ENCODE measurements around the gene SRGAP2.
"Not testable (repeated sequence)": the region's sequence is repeated elsewhere in the genome, so short reads cannot be mapped to it uniquely, and the experiment has no call there.

SRGAP2 gene

DNA sequence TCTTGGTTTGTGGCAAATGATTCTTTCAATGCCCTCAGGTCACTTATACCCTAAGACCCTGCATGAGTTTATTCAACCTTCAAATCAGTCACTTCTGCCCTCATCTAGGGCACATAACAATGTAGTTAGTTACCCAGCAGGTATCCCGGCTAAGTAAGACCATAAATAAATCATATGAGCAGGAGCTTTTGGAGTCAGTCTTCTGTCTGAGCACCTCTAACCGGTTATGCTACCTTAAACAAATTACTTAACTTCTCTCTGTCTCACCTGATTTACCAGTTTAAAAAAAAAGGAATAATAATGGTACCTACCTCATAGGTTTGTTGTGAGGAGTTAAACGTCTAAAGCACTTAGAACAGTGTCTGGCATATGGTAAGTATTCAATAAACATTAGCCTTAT, 17.6 kb upstream of the SRGAP2 start:
- H3K36me3 Mint-ChIP-seq (ENCODE audit: insufficient read depth); DNase-seq (ENCODE audit: low spot score in 2 of 2); H3K9me3 Mint-ChIP-seq; ATAC-seq (replicated peaks; ENCODE audit: extremely low read depth, poor library complexity, severe bottlenecking); H3K27me3 Mint-ChIP-seq; H3K4me1 Mint-ChIP-seq; H3K27ac Mint-ChIP-seq (ENCODE audit: low read depth); H3K4me3 Mint-ChIP-seq: not testable (repeated sequence)

DNA sequence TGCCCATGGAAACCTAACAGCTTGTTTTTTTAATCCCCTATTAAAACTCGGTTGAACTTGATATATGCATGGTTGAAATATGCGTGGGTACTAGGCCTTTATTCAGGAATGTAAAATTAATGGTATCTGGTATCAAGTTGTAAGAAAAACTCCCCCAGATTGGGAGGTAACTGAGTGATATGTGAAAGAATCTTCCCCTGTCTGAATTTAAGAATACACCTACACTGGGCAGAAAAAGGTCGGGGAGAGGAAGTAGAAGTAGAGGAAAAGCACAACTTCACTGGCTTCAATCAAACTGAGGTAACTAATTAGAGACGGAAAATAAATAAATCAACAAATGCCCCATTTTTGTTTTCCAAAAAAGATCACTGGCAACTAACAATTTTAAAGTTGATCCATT, 16.5 kb upstream of the SRGAP2 start:
- ATAC-seq (replicated peaks; ENCODE audit: extremely low read depth, poor library complexity, severe bottlenecking); DNase-seq (ENCODE audit: low spot score in 2 of 2); H3K36me3 Mint-ChIP-seq (ENCODE audit: insufficient read depth); H3K9me3 Mint-ChIP-seq; H3K4me3 Mint-ChIP-seq; H3K27me3 Mint-ChIP-seq; H3K4me1 Mint-ChIP-seq; H3K27ac Mint-ChIP-seq (ENCODE audit: low read depth): not testable (repeated sequence)

- H3K4me3 Mint-ChIP-seq; ATAC-seq (replicated peaks; ENCODE audit: extremely low read depth, poor library complexity, severe bottlenecking): not testable (repeated sequence)
Measured at GRCh38 chr1:206195182-206195581, 8.2 kb upstream of the SRGAP2 start.

DNA sequence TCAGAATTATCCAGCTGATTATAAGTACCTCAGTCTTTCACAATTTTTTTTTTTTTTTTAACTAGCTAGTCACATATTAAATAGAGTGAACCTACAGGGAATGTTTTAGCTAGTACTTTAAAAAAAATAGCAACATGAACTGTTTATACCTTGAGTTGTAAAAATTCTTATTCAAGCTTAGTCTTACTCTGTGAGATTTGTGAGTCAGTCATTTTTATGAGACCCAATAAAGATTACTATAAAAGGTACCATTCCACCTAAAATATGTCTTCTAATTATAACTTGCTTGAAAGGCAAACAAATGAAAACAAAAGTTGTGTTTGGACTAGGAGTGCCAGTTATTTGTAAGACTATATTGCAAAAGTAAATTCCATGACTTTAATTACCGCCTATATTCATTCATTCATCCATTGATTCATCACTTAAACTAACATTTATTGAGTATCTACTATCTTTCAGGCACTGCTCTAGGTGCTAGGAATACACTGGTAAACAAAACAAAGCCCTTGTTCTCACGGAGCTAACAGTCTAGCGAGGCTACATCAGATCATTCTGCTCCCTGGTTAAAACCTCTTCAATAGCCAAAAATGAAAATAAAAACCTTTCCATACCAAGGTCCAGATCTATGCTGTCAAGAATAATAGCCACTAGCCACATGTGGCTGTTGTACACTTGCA, 6.5 kb upstream of the SRGAP2 start:
- H3K36me3 Mint-ChIP-seq (ENCODE audit: insufficient read depth); ATAC-seq (replicated peaks; ENCODE audit: extremely low read depth, poor library complexity, severe bottlenecking); H3K4me3 Mint-ChIP-seq; DNase-seq (ENCODE audit: low spot score in 2 of 2); H3K27me3 Mint-ChIP-seq; H3K27ac Mint-ChIP-seq (ENCODE audit: low read depth); H3K9me3 Mint-ChIP-seq; H3K4me1 Mint-ChIP-seq: not testable (repeated sequence)

More at GRCh38 chr1:206195182-206195581, 8.2 kb upstream of the SRGAP2 start:
- not testable (repeated sequence) for H3K36me3 Mint-ChIP-seq (ENCODE audit: insufficient read depth); H3K4me1 Mint-ChIP-seq; DNase-seq (ENCODE audit: low spot score in 2 of 2); H3K27me3 Mint-ChIP-seq; H3K9me3 Mint-ChIP-seq; H3K27ac Mint-ChIP-seq (ENCODE audit: low read depth)

GRCh38 chr1:206202789-206203363, 465 bp upstream of the SRGAP2 start, which contains the start of gene FAM72A:
FAM72A (minus strand) TSS chr1:206202839; CDS start chr1:206202025, 814 bp downstream.
- Mint-ChIP-seq H3K27ac (ENCODE audit: low read depth) (peak within 1 kb of the TSS; percentile 63), H3K4me3 (peak within 1 kb of the TSS; percentile 82)
- not testable (repeated sequence) for H3K9me3 Mint-ChIP-seq; H3K36me3 Mint-ChIP-seq (ENCODE audit: insufficient read depth); H3K4me1 Mint-ChIP-seq; H3K27me3 Mint-ChIP-seq
- peak; percentile 85 for ATAC-seq (replicated peaks; ENCODE audit: extremely low read depth, poor library complexity, severe bottlenecking)
- peak; percentile 86 to 98 for DNase-seq (ENCODE audit: low spot score in 2 of 2)

GRCh38 chr1:206204159-206204511, 794 bp downstream of the SRGAP2 start:
- H3K4me3 Mint-ChIP-seq, result peak overlapping the region; percentile 82
- H3K27me3 Mint-ChIP-seq; H3K27ac Mint-ChIP-seq (ENCODE audit: low read depth); H3K4me1 Mint-ChIP-seq; H3K36me3 Mint-ChIP-seq (ENCODE audit: insufficient read depth); ATAC-seq (replicated peaks; ENCODE audit: extremely low read depth, poor library complexity, severe bottlenecking); DNase-seq (ENCODE audit: low spot score in 2 of 2); H3K9me3 Mint-ChIP-seq: not testable (repeated sequence)

GRCh38 chr1:206204871-206205270, 1.5 kb downstream of the SRGAP2 start:
- DNase-seq (ENCODE audit: low spot score in 2 of 2); ATAC-seq (replicated peaks; ENCODE audit: extremely low read depth, poor library complexity, severe bottlenecking); H3K27me3 Mint-ChIP-seq; H3K36me3 Mint-ChIP-seq (ENCODE audit: insufficient read depth); H3K4me1 Mint-ChIP-seq; H3K27ac Mint-ChIP-seq (ENCODE audit: low read depth); H3K9me3 Mint-ChIP-seq: not testable (repeated sequence)
- H3K4me3 Mint-ChIP-seq, result peak overlapping the region; percentile 54

GRCh38 chr1:206205569-206205968, 2.2 kb downstream of the SRGAP2 start:
- not testable (repeated sequence) for H3K27ac Mint-ChIP-seq (ENCODE audit: low read depth); ATAC-seq (replicated peaks; ENCODE audit: extremely low read depth, poor library complexity, severe bottlenecking); H3K9me3 Mint-ChIP-seq; H3K36me3 Mint-ChIP-seq (ENCODE audit: insufficient read depth); H3K27me3 Mint-ChIP-seq; H3K4me3 Mint-ChIP-seq; DNase-seq (ENCODE audit: low spot score in 2 of 2); H3K4me1 Mint-ChIP-seq

GRCh38 chr1:206210802-206211201, 7.5 kb downstream of the SRGAP2 start:
- not testable (repeated sequence) for H3K9me3 Mint-ChIP-seq; DNase-seq (ENCODE audit: low spot score in 2 of 2); H3K4me1 Mint-ChIP-seq; ATAC-seq (replicated peaks; ENCODE audit: extremely low read depth, poor library complexity, severe bottlenecking); H3K36me3 Mint-ChIP-seq (ENCODE audit: insufficient read depth); H3K27me3 Mint-ChIP-seq; H3K27ac Mint-ChIP-seq (ENCODE audit: low read depth); H3K4me3 Mint-ChIP-seq

DNA sequence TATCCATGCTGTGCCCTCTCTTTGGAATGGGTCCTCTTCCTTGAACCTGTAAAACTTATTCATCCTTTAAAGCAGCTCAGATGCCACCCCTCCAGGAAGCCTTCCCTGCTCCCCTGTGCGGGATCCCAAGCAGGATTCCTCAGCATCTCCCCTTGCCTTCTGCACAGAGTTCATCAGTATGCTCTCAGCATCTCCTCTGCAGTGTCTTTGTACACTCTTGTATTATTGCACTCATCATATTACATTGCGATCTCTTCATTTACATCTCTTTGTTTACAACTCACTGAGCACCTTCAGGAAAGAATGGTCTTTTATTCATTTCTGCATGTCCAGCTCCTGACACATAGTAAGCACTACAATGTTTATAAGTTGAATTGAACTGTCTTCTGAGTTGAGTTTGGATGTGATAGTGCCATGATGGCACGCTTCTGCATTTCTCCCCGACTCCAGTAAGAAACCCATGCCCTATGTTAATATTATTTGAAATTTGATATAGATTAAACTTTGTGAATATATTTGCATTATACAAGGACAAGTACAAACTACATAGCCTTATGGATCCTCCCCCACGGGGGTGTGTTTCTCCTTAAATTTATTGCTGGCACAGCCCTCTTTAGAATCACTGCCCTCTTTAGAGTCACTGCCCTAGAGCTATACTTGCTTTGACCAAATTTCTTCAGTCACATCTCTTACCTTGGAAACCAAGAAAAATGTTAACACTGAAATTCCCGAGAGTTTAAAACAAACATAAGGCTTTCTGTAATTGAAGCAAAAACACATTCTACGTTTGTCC, 12.5 kb downstream of the SRGAP2 start:
- not testable (repeated sequence) for H3K9me3 Mint-ChIP-seq; DNase-seq (ENCODE audit: low spot score in 2 of 2); ATAC-seq (replicated peaks; ENCODE audit: extremely low read depth, poor library complexity, severe bottlenecking); H3K4me3 Mint-ChIP-seq; H3K4me1 Mint-ChIP-seq; H3K36me3 Mint-ChIP-seq (ENCODE audit: insufficient read depth); H3K27me3 Mint-ChIP-seq; H3K27ac Mint-ChIP-seq (ENCODE audit: low read depth)

- not testable (repeated sequence) for ATAC-seq (replicated peaks; ENCODE audit: extremely low read depth, poor library complexity, severe bottlenecking); H3K27ac Mint-ChIP-seq (ENCODE audit: low read depth); H3K4me3 Mint-ChIP-seq; H3K36me3 Mint-ChIP-seq (ENCODE audit: insufficient read depth); H3K4me1 Mint-ChIP-seq; DNase-seq (ENCODE audit: low spot score in 2 of 2); H3K27me3 Mint-ChIP-seq; H3K9me3 Mint-ChIP-seq
Measured at GRCh38 chr1:206218285-206218684, 14.9 kb downstream of the SRGAP2 start.

DNA sequence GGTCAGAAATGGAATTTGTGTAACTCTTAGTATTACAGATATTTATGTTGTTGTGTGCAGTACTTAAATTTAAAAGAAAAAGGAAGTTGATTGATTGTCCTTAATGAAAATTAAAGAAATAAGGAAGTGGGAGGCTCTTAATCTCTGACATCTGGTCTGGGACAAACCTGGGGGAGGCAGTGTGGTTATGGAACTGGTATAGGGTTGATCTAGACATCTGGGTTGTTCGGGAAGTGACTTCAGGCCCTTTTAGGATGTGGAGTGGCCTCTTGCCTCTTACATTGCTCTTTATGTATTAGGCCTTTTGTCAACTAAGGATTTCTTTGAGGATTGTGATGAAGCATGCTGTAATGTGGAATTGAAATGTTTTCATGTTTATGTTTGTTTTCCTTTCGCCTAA, 15.4 kb downstream of the SRGAP2 start:
- H3K27me3 Mint-ChIP-seq; H3K27ac Mint-ChIP-seq (ENCODE audit: low read depth); H3K36me3 Mint-ChIP-seq (ENCODE audit: insufficient read depth); DNase-seq (ENCODE audit: low spot score in 2 of 2); H3K4me1 Mint-ChIP-seq; H3K9me3 Mint-ChIP-seq; ATAC-seq (replicated peaks; ENCODE audit: extremely low read depth, poor library complexity, severe bottlenecking); H3K4me3 Mint-ChIP-seq: not testable (repeated sequence)

Measured in central memory CD8-positive, alpha-beta T cell (primary cell).